ENCODE measurements around the gene ATP8A2. TPM values are rescaled to one million over a fixed set of nuclear protein-coding genes. Genes with fewer than 3 reads are reported as not detected.
"Not testable (repeated sequence)": the region's sequence is repeated elsewhere in the genome, so short reads cannot be mapped to it uniquely, and the experiment has no call there.

ATP8A2 gene
- total RNA-seq, 1 donor from 2014 or later = 47.3 TPM

DNA sequence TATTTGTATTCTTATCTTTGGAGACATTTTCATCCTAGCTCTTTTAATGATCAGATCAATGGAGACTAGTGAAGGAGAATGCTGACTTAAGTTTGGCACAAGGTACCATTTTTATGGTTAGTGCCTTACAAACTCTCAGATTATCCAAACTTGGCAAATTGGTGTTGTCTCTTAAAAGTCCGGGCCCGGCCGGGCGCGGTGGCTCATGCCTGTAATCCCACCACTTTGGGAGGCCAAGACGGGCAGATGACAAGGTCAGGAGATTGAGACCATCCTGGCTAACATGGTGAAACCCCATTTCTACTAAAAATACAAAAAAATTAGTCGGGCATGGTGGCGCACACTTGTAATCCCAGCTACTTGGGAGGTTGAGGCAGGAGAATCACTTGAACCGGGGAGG lies 177.2 kb downstream of the ATP8A2 start:
- DNase-seq = not testable (repeated sequence)

GRCh38 chr13:25561812-25562211 lies 190.0 kb downstream of the ATP8A2 start:
- DNase-seq = no peak

GRCh38 chr13:25570185-25570584 lies 198.4 kb downstream of the ATP8A2 start:
- peak; percentile 4 for DNase-seq

GRCh38 chr13:25571237-25571636 lies 199.5 kb downstream of the ATP8A2 start:
- no peak for DNase-seq

DNA sequence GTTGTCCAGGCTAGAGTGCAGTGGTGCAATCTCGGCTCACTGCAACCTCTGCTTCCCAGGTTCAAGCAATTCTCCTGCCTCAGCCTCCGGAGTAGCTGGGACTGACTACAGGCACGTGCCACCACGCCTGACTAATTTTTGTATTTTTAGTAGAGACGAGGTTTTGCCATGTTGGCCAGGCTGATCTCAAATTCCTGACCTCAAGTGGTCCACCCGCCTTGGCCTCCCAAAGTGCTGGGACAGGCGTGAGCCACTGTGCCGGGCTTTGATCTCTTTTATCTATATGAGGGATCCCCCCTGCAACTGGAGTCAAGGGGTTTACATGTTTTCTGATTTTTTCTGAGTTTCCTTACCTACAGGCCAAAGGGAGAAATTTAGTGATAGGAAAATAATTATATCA lies 200.4 kb downstream of the ATP8A2 start:
- not testable (repeated sequence) for DNase-seq

- peak; percentile 82 for DNase-seq
Observed at GRCh38 chr13:25574437-25575411, 202.9 kb downstream of the ATP8A2 start.

GRCh38 chr13:25575562-25575961 lies 203.8 kb downstream of the ATP8A2 start:
- no peak for DNase-seq

DNA sequence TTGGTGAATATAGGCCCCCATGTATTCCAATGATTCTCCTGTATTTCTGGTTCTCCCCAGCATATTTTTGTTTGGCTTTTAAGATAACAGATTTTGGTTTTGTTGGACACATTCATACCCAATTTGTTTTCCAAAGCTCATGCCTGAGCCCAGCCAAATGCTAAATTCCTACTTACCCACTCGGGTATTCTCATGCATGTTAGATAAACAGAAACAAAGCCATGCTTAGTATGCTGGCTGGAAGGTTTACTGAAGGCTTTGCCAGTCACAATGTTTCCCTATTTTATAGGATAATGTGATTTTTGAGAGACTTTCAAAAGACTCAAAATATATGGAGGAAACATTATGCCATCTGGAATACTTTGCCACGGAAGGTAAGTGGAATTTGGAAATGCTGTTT lies 206.8 kb downstream of the ATP8A2 start:
- no peak for DNase-seq

DNA sequence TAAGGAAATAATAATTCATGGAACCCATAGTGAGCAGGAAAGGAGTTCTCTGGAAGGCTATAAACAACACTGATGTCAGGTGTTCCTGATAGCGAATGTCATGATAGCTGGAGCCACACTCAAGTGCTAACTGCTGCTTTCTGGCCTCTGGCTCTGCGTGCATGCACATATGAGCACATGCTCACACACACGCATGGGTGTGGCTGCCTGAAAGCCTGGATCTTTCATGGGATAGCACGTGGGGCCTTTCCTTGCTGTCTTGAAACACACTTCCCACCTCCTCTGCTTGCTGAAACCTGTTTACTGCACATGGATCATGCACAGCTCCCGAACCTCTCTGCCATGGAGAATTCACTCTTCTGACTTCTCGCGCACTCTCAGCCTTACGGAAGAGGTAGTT lies 207.4 kb downstream of the ATP8A2 start:
- DNase-seq = no peak

GRCh38 chr13:25581351-25581750 lies 209.6 kb downstream of the ATP8A2 start:
- DNase-seq = no peak

DNA sequence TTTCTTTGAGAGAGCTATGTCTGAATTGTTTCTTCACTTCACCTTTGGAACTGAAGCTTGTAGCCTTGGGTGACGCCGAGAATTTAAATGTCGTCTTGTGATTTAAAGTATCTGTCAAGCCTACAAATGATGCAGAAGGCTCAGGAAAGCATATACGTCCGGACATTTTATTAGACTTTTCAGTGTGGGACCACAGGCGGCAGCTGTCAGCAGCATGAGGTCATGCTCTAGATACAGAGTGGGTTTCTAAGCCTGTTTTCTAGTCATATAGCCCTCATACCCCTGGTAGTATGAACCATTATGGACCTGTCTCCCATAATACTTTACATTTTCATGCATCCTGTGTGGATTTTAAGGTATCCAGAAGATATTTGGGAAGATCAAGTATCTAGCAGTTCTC lies 212.3 kb downstream of the ATP8A2 start:
- no peak for DNase-seq

DNA sequence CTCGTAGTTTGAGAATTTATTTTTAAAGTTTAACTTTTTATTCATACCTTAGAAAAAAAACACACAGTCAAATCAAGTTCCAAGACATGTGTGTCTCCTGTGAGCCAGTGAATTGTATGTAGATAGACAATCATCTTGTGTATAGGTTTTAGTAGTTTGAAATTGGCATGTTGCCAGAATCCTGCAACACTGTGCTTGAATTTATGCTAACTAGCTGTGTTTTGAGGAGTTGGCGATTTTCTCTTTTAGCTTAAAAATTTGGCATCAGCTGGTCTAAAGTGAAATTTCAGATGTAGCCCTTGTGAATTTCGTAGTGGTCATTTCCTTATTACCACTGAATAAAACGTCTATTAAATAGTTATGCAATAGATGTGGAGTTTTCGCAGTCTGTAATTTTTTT lies 213.2 kb downstream of the ATP8A2 start:
- no peak for DNase-seq

DNA sequence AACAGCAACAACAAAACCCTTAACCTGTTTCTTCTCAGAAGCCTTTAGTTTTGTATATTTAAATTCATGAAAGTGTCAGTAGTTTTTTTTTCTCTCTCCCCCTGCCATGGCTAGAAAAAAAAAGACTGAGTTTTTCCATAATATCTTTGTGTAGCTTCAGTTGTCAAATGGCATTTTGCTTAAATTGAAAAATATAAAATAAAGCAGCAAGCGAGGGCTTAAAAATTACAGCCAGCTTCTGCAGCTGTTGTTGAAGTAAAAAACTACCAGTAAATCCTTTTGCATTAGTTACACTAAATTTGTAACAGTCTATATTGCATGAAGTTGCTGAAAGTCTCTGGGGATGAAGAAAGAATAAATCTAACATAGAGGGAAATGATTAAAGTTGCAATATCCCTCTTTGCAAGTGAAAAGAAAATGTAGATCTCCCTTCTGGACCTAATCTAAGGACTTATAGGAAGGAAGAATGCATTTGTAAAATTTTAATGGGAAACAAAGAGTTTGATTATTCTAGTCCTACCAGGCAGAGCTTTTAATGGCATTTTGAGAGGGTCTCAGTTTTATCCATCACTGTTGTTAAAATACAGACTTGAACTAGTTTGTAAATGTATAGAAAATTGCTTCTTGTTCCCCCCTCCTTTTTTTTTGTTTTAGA lies 215.7 kb downstream of the ATP8A2 start:
- DNase-seq = no peak

GRCh38 chr13:25588336-25589060 lies 216.7 kb downstream of the ATP8A2 start:
- no peak for DNase-seq

- no peak for DNase-seq
Observed at GRCh38 chr13:25598421-25598820, 226.6 kb downstream of the ATP8A2 start.

DNA sequence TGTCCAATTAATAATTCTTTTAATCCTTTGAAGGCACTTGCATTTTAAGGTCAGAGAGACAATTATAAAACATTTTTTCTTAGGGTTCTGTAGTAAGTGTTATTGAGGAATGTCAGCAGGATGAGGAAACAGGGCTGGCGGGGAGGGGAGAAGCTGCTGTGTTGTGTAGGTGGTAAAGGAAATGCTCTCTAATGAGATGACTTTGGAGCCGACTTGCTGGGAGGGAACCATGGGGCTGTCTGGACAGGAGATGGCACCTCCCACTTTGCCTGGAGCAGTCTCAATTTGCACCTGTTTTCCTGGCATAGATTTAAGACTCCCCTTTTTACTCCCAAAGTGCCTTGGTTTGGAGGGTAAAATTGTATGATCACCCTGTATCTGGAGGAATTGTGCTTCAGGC lies 230.4 kb downstream of the ATP8A2 start:
- DNase-seq = no peak

DNA sequence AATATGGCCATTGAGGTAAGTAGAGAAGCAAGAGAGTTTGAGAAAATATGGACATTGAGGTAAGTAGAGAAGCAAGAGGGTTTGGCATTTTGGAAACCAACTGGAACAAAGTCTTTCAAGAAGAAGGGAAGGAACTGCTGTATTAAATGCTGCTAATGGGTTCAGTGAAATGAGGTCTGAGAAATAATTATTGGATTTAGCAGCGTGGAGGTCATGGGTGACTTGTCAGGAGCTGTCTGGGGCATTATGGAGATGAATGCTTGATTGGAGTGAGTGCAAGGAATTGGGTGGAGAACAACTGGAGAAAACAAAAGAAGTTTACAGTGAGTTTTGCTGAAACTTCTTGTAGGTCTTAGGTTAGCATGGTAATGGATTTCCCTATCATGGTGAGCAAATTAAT lies 232.3 kb downstream of the ATP8A2 start:
- DNase-seq = no peak

DNA sequence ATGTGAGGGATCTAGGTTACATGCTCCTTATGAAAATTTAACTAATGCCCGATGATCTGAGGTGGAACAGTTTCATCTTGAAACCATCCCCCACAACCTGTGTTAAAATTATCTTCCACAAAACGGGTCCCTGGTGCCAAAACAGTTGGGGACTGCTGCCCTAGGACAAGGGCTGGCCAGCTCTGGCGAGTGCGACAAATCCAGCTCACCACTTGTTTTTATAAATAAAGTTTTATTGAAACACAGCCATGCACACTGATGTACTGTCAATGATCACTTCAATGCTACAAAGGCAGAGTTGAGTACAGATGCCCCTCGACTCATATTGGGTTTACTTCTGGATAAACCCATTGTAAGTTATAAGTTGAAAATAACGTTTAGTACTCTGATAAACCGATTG lies 235.3 kb downstream of the ATP8A2 start:
- no peak for DNase-seq

- no peak for DNase-seq
Observed at GRCh38 chr13:25608181-25608580, 236.4 kb downstream of the ATP8A2 start.

GRCh38 chr13:25616674-25617073 lies 244.9 kb downstream of the ATP8A2 start:
- no peak for DNase-seq

- no peak for DNase-seq
Observed at GRCh38 chr13:25619897-25620296, 248.1 kb downstream of the ATP8A2 start.

DNA sequence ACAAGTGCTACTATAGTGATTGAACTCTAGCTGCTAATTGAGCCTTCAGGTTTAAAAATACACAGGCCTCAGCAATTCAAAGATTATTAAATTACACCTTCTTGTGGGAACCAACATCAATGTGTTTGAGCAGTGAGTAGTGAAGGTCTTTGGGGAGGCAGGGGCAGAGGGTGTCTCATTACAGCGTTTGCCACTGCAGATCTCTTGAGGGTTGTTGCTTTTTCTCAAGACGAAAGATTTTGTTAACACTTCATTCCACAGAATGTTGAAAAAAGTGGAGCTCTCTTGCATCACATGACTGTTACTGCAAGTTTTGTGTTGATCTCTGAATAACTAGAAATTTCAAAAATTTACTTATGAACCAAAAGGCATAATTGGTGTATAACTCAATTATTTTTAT lies 253.6 kb downstream of the ATP8A2 start:
- DNase-seq = no peak

DNA sequence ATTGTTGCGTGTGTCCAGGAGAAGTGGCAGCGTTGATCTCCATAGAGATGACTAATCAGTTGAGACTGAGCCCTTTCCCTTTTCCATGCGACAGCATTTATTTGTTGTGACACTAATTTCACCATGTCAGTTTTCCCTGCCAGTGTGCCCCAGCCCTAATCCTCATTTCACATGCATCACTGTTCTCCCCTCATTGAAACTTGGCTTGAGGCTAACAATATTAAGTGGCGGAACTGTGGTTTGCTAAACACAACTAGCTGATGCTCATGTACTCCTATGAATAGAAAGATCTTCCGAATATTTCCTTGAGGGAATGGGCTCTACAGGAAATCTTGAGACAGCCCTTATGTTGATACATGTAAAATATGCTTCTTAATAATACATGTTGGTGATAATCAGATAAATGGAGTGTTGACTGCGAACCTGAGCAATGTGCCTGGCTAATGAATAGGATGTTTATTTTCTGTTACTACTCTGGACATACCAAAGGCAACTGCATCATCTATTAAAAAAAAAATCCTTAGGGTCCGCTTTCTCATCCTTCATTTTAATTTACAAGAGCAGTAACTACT lies 258.6 kb downstream of the ATP8A2 start:
- no peak for DNase-seq
